MM.1S (cell line): Measurements from ENCODE around the gene CLEC2A.

Experiments used
- DNase-seq: peaks from one replicate; pipeline ENCODE4 v3.0.0-alpha.2; 2015
- H2AFZ ChIP-seq: fragments of 300-600 bp; sonication (generic); 2 replicates; pipeline ENCODE4 v1.6.0; 2016; ENCODE audit warnings: antibody characterized with exemption, low read length
- H3F3A ChIP-seq: fragments of 300-600 bp; sonication (generic); 2 replicates; pipeline ENCODE4 v1.6.1; 2016; ENCODE audit warnings: mild to moderate bottlenecking, antibody characterized with exemption, low read length, moderate library complexity, mixed read lengths; ENCODE audit not compliant: insufficient read depth
- H3K27ac ChIP-seq: fragments of 300-600 bp; sonication (generic); 2 replicates; pipeline ENCODE4 v1.5.1; 2016; ENCODE audit warnings: mild to moderate bottlenecking, low read length
- H3K27me3 ChIP-seq: fragments of 300-600 bp; sonication (generic); replicated peaks from 2 replicates; pipeline ENCODE4 v1.6.0; 2016; ENCODE audit warnings: low read length; ENCODE audit not compliant: insufficient read depth
- H3K36me3 ChIP-seq: fragments of 300-600 bp; sonication (generic); replicated peaks from 2 replicates; pipeline ENCODE4 v1.6.1; 2016; ENCODE audit warnings: mild to moderate bottlenecking, low read length, mixed read lengths; ENCODE audit not compliant: insufficient read depth
- H3K4me1 ChIP-seq: fragments of 300-600 bp; sonication (generic); 2 replicates; pipeline ENCODE4 v1.6.1; 2016; ENCODE audit warnings: low read length, mixed read lengths
- H3K4me2 ChIP-seq: fragments of 300-600 bp; sonication (generic); 2 replicates; pipeline ENCODE4 v1.6.0; 2016; ENCODE audit warnings: low read depth, low read length
- H3K4me3 ChIP-seq: fragments of 300-600 bp; sonication (generic); 2 replicates; pipeline ENCODE4 v1.5.1; 2016; ENCODE audit warnings: low read length, mixed read lengths
- H3K79me2 ChIP-seq: fragments of 300-600 bp; sonication (generic); 2 replicates; pipeline ENCODE4 v1.6.1; 2016; ENCODE audit warnings: mixed run types, low read length, mixed read lengths
- H3K9ac ChIP-seq: fragments of 300-600 bp; sonication (generic); 2 replicates; pipeline ENCODE4 v1.6.1; 2016; ENCODE audit warnings: low read length, mixed read lengths
- H3K9me2 ChIP-seq: fragments of 300-600 bp; sonication (generic); replicated peaks from 2 replicates; pipeline ENCODE4 v1.6.1; 2016; ENCODE audit warnings: mild to moderate bottlenecking, low read length, mixed read lengths; ENCODE audit not compliant: insufficient read depth
- H3K9me3 ChIP-seq: fragments of 300-600 bp; sonication (generic); replicated peaks from 2 replicates; pipeline ENCODE4 v1.6.1; 2016; ENCODE audit warnings: mild to moderate bottlenecking, low read length, mixed read lengths; ENCODE audit not compliant: insufficient read depth
- H4K20me1 ChIP-seq: fragments of 300-600 bp; sonication (generic); 2 replicates; pipeline ENCODE4 v1.6.1; 2016; ENCODE audit warnings: mild to moderate bottlenecking, low read length, moderate library complexity, mixed read lengths; ENCODE audit not compliant: insufficient read depth
- EZH2 ChIP-seq: fragments of 300-600 bp; sonication (generic); optimal IDR thresholded peaks from 2 replicates; pipeline ENCODE3; 2017; ENCODE audit warnings: low read depth, mild to moderate bottlenecking, antibody characterized with exemption, low read length, mixed read lengths
- EZH2phosphoT487 ChIP-seq: fragments of 300-600 bp; sonication (generic); IDR thresholded peaks from 2 replicates; pipeline ENCODE4 v1.6.1; 2018; ENCODE audit warnings: antibody characterized with exemption, low read length
- TF ChIP-seq, protein P1 (sequence below): fragments of 300-600 bp; sonication (generic); IDR thresholded peaks from 2 replicates; pipeline ENCODE4 v1.5.1; 2016; ENCODE audit warnings: antibody characterized with exemption, low read length, mixed read lengths

CLEC2A gene

DNA sequence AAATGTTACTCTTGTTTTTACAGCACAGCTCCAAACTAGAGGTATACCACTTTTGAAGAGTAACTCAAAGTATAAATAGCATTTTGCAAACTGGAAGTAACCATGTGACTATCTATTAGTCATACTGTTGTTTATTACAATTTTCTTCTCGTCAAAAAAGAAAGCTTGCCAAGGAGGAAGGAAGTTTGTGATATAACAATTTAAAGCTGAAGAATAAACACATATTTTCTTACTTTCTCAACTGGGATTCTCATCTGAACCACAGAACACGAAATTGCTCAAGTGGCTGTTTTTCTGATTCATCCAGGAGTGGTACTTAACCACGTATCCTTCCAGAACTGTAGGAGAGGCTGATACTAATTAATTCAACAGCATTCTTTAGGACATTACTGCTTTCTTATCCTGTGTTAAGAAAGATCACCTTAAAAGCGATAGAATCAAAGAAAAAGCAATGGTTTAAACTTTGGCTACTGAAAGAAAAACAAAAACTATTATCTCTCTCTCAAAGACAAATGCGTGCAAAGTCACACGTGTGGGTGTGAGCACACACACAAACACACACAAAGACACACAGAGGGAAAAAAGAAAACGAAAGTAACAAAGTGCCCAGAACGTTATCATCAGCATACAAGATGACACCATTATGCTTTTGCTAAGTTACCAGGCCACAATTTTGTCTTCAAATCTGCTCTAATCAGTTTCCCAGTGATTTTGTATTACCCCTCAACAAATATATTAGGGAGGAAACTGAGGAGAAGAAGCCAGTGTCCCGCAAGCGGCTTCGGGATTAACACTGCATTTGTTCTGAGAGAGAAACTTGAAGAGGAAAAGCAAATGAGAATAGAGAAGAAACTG, 62.6 kb downstream of the CLEC2A start, which contains the start of gene CLEC2B:
Gene CLEC2B (minus strand): TSS at position 48 of the 855 bp plus-strand sequence.
- Histone ChIP-seq H3K79me2 (no peaks in the 10 kb centered on the region), H3K36me3 (no peaks in the 10 kb centered on the region), H4K20me1 (no peaks in the 10 kb centered on the region), H2AFZ (peak within 1 kb of the TSS; percentile 96), H3K4me2 (peak within 1 kb of the TSS; percentile 76), H3K9ac (peak within 1 kb of the TSS; percentile 52), H3K9me2 (no peaks in the 10 kb centered on the region), H3K9me3 (no peaks in the 10 kb centered on the region), H3K4me1 (peaks cover 9% of the 10 kb centered on the region; the same call in 1 of the 2 replicates), H3K27me3 (no peaks in the 10 kb centered on the region), H3F3A (peaks cover 10% of the 10 kb centered on the region; the same call in 1 of the 2 replicates), H3K4me3 (peak within 1 kb of the TSS; percentile 70), H3K27ac (peak within 1 kb of the TSS; percentile 41; the same call in 1 of the 2 replicates)
- DNase-seq, result peak; percentile 67
- TF ChIP-seq EZH2, result no peak
- TF ChIP-seq, protein P1, sequence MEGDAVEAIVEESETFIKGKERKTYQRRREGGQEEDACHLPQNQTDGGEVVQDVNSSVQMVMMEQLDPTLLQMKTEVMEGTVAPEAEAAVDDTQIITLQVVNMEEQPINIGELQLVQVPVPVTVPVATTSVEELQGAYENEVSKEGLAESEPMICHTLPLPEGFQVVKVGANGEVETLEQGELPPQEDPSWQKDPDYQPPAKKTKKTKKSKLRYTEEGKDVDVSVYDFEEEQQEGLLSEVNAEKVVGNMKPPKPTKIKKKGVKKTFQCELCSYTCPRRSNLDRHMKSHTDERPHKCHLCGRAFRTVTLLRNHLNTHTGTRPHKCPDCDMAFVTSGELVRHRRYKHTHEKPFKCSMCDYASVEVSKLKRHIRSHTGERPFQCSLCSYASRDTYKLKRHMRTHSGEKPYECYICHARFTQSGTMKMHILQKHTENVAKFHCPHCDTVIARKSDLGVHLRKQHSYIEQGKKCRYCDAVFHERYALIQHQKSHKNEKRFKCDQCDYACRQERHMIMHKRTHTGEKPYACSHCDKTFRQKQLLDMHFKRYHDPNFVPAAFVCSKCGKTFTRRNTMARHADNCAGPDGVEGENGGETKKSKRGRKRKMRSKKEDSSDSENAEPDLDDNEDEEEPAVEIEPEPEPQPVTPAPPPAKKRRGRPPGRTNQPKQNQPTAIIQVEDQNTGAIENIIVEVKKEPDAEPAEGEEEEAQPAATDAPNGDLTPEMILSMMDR, result no peak
- no peak for TF ChIP-seq EZH2phosphoT487

DNA sequence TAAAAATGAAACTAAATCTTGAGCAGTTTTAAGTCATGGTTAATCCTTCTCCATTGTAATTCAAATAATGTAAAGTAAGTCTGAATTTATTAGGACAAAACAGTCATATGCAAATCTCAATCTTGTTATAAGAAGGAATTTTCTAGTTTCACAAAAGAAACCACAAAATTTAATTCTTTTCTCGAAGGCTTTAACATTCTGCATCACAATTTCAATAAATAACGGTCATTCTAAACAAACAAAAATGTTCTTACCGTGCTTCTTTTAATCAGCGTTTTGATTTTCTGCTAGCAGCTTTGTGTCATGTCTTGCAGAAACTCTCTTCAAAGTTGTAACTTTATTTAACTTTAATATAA, 63.2 kb downstream of the CLEC2A start:
- Histone ChIP-seq H3K9me3 (no peaks in the 10 kb centered on the region), H4K20me1 (no peaks in the 10 kb centered on the region), H3K27me3 (no peaks in the 10 kb centered on the region), H2AFZ (peak overlapping the region; percentile 96; the same call in 1 of the 2 replicates), H3K79me2 (no peaks in the 10 kb centered on the region), H3K4me2 (peak overlapping the region; percentile 76), H3F3A (peaks cover 10% of the 10 kb centered on the region; the same call in 1 of the 2 replicates), H3K4me3 (peak overlapping the region; percentile 70), H3K27ac (no peak overlapping the region), H3K9ac (no peak overlapping the region; the same call in 1 of the 2 replicates), H3K9me2 (no peaks in the 10 kb centered on the region), H3K36me3 (no peaks in the 10 kb centered on the region), H3K4me1 (peaks cover 9% of the 10 kb centered on the region; the same call in 1 of the 2 replicates)
- TF ChIP-seq, protein P1, result no peak
- no peak for TF ChIP-seq EZH2phosphoT487
- TF ChIP-seq EZH2, result no peak
- DNase-seq, result no peak

DNA sequence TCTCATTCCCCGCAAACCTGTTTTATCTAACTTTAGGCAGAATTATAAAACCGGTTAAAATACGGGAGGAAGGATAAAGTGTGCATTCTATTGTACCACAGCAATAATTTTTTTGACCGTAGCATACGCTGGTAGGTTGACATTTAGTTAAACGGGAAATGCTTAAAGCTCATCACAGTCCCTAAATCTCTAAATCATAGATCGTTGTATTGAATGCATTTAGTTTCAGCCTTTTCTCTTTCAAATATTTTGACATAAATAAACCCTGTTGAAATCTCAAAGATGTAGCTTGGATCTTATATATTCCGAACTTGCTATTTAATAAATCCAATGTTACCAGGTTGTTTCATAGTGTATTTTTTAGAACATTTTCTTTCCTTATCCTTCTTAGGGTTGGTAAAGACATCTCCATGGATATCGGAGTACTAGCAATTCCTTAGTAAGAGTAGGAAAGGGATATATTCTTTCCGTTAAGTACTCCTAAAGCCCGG, 63.8 kb downstream of the CLEC2A start:
- Histone ChIP-seq H3K4me3 (no peak overlapping the region), H3K9me3 (no peaks in the 10 kb centered on the region), H3K27me3 (no peaks in the 10 kb centered on the region), H3K27ac (no peak overlapping the region), H3K9me2 (no peaks in the 10 kb centered on the region), H2AFZ (no peak overlapping the region), H3K9ac (no peak overlapping the region), H3K4me2 (no peak overlapping the region), H3K4me1 (peaks cover 9% of the 10 kb centered on the region; the same call in 1 of the 2 replicates), H3F3A (peaks cover 10% of the 10 kb centered on the region; the same call in 1 of the 2 replicates), H4K20me1 (no peaks in the 10 kb centered on the region), H3K36me3 (no peaks in the 10 kb centered on the region), H3K79me2 (no peaks in the 10 kb centered on the region)
- DNase-seq, result no peak
- TF ChIP-seq EZH2phosphoT487 (no peak), EZH2 (no peak)
